Measurements from ENCODE around the gene PCARE.

DNA sequence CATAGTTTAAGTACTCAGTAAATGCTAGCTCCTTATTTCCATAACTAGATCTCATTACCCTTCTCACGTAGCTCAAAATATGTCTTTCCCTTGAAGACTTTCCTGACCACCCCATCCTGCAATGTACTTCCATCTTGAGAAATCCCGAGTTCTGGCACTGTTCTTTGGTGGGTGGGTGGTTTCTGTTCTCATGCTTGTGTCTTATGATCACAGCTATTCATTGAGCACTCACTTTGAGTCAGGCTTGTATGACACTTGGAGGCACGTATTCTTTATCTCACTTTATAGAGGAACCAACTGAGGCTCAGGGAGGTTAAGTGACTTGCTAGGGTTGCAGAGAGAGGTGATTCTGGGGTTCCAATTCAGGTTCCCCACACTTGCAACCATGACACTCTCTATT, 31.9 kb upstream of the PCARE start:
- TF ChIP-seq EZH2 (optimal IDR thresholded peaks at IDR 0.05; ENCODE audit: low read depth, low read length) = no peak
- TF ChIP-seq, protein P1, sequence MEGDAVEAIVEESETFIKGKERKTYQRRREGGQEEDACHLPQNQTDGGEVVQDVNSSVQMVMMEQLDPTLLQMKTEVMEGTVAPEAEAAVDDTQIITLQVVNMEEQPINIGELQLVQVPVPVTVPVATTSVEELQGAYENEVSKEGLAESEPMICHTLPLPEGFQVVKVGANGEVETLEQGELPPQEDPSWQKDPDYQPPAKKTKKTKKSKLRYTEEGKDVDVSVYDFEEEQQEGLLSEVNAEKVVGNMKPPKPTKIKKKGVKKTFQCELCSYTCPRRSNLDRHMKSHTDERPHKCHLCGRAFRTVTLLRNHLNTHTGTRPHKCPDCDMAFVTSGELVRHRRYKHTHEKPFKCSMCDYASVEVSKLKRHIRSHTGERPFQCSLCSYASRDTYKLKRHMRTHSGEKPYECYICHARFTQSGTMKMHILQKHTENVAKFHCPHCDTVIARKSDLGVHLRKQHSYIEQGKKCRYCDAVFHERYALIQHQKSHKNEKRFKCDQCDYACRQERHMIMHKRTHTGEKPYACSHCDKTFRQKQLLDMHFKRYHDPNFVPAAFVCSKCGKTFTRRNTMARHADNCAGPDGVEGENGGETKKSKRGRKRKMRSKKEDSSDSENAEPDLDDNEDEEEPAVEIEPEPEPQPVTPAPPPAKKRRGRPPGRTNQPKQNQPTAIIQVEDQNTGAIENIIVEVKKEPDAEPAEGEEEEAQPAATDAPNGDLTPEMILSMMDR (IDR thresholded peaks at IDR 0.05; ENCODE audit: low read length) = no peak
